GM19468 (cell line): ENCODE measurements around the gene TFCP2L1.

ENCODE experiments used
- ATAC-seq: cut with Tn5 transposase; IDR thresholded peaks from one replicate; pipeline ENCODE4 v1.9.1; 2021; ENCODE audit warnings: mild to moderate bottlenecking, moderate library complexity, moderate number of reproducible peaks; ENCODE audit not compliant: unreplicated experiment; ENCODE audit errors: extremely low read depth

TFCP2L1 gene

GRCh38 chr2:121245120-121245820 is 39.7 kb downstream of the TFCP2L1 start:
- no peak for ATAC-seq

DNA sequence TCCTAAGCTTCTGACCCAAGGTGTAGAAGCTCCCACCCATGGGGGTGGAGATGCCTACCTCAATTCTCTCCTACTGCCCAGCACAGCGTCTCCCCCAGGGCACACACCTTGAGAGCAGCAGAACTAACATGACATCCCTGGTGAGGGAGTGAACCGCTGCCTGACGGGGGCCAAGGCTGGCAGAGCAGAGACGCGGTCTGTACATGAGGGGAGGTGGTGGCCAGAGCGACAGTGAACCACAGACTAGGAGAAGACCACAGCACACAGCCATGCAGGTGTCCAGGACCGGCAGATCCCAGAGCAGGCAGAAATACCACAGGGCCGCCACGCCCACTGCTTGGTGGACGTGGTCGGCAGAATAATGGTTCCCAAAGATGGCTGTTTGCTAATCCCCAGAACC is 40.4 kb downstream of the TFCP2L1 start:
- ATAC-seq, result no peak

GRCh38 chr2:121243821-121244460 is 41.1 kb downstream of the TFCP2L1 start:
- ATAC-seq, result no peak

- ATAC-seq, result no peak
These were observed 42.0 kb downstream of the TFCP2L1 start for GRCh38 chr2:121242976-121243375.

DNA sequence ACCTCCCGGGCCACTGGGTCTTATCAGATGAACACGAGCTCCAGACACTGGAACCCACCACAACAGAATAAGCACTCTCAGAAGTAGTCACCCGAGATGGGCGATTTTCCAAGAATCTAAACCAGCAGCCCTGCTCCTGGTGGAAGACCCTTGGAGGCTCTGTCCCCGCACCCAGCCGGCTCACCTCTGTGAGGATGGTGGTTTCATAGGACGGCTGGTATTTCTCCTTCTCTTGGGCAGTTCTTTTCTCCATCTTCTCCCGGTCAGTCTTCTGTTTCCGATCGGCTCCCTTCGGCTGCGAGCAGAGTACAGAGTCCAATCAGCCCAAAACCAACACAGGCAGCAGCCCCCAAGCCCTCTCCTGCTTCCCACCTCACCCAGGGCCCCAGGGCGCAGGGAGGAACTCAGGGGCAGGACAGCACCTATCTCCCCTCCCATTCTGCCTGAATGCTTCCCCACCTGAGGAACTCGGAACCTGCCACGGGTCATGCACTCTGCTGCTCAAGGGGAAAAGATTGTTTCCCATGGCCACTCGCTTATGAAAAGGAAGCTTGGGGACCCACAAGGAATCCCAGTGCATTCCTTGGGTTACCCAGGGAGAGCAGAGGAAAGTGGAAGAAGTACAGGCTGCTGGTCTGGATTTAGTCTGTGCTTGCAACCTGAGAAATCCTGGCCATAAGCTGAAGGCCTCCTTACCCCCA is 42.7 kb downstream of the TFCP2L1 start:
- no peak for ATAC-seq

- ATAC-seq, result no peak
These were observed 43.5 kb downstream of the TFCP2L1 start for GRCh38 chr2:121241466-121241865.

DNA sequence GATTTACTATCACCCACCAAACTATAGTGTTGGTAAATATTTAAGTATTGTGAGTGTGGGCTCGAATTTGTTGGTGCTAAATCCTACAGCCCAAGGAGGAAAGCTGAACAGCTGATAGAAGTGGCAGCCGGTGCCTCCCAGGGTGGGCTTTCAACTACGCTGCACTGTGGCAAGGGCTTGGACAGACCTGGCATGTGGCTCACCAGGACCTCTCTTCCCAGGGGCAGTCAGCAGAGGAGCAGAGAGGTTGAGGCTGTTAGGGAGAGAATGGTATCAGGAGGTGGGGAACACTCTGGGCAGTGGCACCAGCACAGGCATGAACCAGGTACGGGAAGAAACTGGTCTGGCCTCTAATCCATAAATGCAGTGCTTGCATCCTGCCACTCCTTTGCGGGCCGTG is 44.6 kb downstream of the TFCP2L1 start:
- no peak for ATAC-seq

- no peak for ATAC-seq
These were observed 45.0 kb downstream of the TFCP2L1 start for GRCh38 chr2:121239969-121240368.

DNA sequence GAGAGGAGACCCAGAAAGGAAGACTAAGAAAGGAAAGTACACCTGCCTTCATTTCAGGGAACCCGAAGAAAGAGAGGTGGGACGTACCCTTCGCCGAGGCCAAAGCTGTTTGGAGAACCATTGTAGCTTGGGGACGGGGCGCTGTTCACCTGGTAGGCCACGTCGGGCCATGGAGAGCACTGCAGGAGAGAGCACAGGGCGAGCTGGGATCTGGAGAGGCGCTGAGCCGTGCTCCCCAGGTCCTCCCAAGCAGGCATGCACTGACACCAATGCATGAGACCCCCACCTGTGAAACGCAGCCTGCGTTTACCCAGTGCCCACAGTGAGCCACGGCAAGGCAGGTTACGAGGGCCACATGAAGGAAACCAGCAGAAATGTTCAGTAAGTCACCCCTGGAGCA is 45.5 kb downstream of the TFCP2L1 start:
- ATAC-seq, result no peak

DNA sequence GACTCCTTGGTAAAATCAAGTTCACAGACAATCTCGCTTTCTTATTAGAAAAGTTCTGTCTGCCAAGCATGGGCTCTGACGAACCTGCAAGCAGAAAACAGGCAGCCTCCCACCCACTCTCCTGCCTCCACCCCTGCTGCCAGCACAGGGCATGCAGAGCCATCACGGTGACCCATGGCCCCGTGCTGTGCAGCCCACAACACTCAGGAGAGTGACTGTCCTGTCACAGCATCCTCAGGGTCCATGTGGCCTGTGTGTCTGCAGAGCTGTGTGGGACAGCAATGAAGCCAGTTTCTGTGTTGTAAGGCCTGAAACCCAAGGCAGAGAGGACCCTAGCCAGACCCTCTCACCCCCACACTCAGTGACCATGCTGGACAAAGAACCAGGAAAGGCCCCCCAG is 46.2 kb downstream of the TFCP2L1 start:
- ATAC-seq, result no peak

- ATAC-seq, result no peak
These were observed 46.9 kb downstream of the TFCP2L1 start for GRCh38 chr2:121237980-121238665.

DNA sequence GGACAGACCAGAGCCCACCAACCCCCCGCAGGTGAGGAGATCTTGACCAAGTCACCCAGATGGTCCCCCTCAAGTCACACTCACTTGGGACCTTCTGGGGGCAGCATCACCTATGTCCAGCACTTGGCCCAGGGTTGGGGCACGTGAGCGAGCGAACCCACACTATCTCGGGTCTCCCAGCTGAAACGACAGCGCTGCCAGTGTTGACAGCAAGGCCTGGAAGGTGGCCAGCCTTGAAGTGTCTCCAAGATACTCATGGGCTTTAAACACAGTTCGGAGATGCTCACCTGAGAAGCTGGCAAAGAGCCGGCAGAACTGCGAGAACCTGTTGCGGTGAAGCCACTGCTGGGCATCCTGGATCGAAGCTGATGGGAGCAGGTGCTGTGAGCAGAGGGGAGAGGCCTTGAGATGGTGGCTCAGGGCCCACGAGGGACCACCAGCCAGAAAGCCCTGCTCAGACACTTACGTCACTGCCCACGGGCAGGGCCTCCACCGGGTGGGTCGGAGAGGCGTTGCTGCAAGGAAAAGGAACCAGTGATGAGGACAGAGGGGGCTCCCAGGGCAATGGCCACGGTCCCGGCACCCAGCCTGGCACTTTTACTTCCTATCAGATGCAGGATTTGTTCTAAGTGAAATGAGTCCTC is 47.5 kb downstream of the TFCP2L1 start:
- ATAC-seq, result no peak

- ATAC-seq, result no peak
These were observed 48.3 kb downstream of the TFCP2L1 start for GRCh38 chr2:121236650-121237180.

- ATAC-seq, result no peak
These were observed 48.8 kb downstream of the TFCP2L1 start for GRCh38 chr2:121236101-121236640.

- no peak for ATAC-seq
These were observed 49.5 kb downstream of the TFCP2L1 start for GRCh38 chr2:121235542-121235941.

GRCh38 chr2:121234791-121235190 is 50.2 kb downstream of the TFCP2L1 start:
- no peak for ATAC-seq

GRCh38 chr2:121234144-121234543 is 50.9 kb downstream of the TFCP2L1 start:
- ATAC-seq, result no peak

DNA sequence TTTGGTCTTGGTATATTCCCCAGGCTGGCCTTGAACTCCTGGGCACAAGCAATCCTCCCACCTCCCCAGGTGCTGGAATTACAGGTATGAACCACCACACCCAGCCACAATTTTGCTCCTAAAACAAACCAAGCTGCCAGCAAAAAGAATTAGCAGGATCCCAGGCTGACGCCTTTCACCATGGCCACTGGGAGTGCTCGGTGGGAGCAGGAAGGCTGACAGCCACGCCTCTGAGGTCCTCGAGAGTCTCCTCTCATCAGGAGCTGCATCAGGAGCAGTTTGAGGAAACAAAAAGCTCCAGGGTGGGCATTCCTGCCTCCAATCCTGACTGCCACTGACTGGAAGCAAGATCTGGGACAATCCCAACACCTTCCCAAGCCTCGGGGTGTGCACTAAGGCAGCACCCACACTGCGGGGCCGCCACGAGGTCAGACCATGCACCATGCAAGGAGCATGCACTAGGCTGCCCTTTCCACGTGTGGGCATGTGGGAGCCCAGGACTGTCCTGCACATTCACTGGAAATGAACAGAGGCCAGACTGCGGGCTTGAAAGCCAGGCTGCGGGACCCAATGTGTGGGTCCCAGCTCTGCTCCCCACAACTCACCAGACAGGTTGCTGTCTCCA is 51.4 kb downstream of the TFCP2L1 start:
- no peak for ATAC-seq

GRCh38 chr2:121232626-121233265 is 52.3 kb downstream of the TFCP2L1 start:
- ATAC-seq, result no peak
